Measurements from ENCODE around the gene FBXO45.
"Not testable (repeated sequence)": the region's sequence is repeated elsewhere in the genome, so short reads cannot be mapped to it uniquely, and the experiment has no call there.

Gene FBXO45

GRCh38 chr3:196555295-196555694 is 13.2 kb upstream of the FBXO45 start:
- in situ Hi-C loops (cut with MboI; ENCODE audit: low sequenced_read_pairs): no loop called here

DNA sequence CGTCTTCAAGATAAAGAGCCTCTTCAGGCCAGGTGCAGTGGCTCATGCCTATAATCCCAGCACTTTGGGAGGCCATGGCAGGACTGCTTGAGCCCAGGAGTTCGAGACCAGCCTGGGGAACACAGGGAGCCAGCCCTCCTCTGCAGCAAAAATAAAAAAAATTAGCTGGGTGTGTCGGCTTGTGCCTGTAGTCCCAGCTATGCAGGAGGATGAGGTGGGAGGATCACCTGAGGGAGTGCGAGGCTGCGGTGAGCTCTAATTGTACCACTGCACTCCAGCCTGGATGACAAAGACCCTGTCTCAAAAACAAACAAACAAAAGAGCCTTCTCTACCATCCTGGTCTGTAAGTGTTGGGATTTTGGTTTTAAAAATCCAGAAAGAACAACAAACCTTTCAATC is 11.2 kb upstream of the FBXO45 start:
- in situ Hi-C loops (cut with MboI; ENCODE audit: low sequenced_read_pairs): no loop called here

GRCh38 chr3:196558476-196558875 is 10.0 kb upstream of the FBXO45 start:
- in situ Hi-C loops (cut with MboI; ENCODE audit: low sequenced_read_pairs): no loop called here

- in situ Hi-C loops (cut with MboI; ENCODE audit: low sequenced_read_pairs): no loop called here
Measured at GRCh38 chr3:196559826-196560225, 8.6 kb upstream of the FBXO45 start.

DNA sequence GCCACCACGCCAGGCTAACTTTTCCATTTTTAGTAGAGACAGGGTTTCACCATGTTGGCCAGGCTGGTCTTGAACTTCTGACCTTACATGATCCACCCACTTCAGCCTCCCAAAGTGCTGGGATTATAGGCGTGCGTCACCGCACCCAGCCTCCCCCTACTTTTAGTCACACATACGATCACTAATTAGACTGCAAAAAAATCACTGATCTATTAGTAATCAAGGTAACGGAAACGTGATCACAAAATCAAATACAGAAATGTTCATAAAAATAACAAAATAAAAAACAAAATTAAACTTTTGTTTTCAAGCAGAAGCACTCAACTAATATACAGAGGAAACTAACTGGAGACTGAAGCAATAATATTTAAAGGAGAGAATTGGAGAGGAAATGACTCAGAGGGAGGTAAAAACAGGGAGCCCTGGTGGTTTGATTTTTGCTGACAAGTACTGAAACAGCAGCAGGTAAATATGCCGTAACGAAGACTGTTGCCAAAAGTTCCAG is 4.7 kb upstream of the FBXO45 start:
- in situ Hi-C loops (cut with MboI; ENCODE audit: low sequenced_read_pairs): no loop called here

GRCh38 chr3:196569003-196569516 is 600 bp downstream of the FBXO45 start:
- in situ Hi-C loops (cut with MboI; ENCODE audit: low sequenced_read_pairs): no loop called here

DNA sequence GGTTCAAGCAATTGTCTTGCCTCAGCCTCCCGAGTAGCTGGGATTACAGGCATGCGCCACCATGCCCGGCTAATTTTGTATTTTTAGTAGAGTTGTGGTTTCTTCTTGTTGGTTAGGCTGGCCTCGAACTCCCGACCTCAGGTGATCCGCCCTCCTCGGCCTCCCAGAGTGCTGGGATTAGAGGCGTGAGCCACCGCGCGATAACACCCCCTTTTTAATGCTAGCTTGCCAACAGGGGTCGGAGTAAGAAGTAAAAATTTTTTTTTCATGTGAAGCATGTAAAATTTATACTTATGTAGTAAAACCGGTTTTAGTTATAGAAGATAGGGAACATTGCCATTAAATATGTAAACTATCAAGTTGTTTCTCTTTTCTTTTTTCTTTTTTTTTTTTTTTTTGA is 1.9 kb downstream of the FBXO45 start:
- in situ Hi-C loops (cut with MboI; ENCODE audit: low sequenced_read_pairs): not testable (repeated sequence)

GRCh38 chr3:196572389-196572788 is 3.9 kb downstream of the FBXO45 start:
- in situ Hi-C loops (cut with MboI; ENCODE audit: low sequenced_read_pairs): no loop called here

DNA sequence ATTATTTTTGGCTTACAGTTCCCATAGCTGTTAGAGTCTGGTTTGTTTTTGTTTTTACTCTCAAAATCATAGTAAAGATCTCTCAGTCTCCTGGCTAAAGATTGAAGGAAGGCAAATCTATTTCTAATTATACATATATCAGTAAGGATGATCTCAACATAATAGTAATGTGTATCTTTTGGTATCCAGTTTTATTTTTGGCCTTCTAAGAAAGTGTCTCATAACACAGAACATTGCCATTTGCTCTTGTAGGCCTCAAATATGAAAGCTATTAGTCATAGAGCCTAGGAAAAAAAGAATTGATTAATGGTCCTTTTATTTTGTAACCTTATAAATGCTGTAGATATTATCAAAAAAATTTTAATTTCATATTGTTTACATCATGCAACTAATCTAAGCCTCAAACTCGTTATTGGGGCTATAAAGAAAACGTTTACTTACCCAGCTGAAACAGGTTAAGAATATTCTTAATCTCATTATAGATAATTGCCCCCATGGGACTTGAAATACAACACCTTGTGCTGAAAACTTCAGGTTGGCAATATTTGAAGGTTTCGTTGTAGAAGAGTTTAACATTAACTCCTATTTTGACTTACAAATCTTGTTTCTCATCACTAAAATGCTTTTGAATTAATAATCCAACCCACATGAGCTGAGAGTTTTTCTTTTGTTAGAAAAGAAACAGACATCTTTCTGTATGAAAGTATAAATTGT is 16.7 kb downstream of the FBXO45 start:
- in situ Hi-C loops (cut with MboI; ENCODE audit: low sequenced_read_pairs): no loop called here

DNA sequence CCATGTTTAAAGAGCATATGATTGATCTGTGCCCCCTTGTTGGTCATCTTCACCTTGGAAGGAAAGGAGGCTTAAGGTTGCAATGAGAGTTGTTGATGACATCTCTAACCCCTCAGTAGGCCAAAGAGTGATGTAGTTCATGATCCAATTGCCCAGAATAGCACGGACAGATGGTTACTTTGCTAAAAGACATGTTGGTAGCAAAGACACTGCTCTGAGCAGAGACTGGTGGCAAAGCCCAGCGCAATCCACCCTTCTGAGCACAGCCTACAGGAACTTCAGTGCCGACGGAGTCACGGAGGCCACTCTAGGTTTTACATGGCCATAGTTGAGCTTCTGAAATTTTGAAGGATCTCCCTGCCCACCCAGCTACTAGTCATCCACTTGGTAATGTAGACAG is 21.8 kb downstream of the FBXO45 start:
- in situ Hi-C loops (cut with MboI; ENCODE audit: low sequenced_read_pairs): no loop called here

DNA sequence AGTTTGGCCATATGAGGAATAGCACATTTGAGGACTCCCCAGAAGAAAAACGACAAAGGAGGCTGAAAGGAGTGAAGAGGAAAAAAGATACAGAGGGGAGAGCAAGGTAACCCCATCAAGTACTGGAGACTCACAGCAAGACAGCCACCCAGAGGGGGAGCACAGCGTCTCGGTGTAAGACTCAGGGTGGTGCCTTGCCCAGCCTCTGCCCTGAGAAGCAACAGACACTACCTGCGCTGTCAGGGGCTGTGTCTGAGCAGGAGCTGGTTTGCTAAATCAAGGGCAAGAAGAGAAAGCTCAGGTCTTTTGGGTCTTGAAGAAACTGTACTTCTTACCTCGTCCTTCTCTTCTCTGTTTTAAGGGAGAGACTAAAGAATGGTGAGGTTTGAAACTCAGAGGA is 27.9 kb downstream of the FBXO45 start:
- in situ Hi-C loops (cut with MboI; ENCODE audit: low sequenced_read_pairs): no loop called here

DNA sequence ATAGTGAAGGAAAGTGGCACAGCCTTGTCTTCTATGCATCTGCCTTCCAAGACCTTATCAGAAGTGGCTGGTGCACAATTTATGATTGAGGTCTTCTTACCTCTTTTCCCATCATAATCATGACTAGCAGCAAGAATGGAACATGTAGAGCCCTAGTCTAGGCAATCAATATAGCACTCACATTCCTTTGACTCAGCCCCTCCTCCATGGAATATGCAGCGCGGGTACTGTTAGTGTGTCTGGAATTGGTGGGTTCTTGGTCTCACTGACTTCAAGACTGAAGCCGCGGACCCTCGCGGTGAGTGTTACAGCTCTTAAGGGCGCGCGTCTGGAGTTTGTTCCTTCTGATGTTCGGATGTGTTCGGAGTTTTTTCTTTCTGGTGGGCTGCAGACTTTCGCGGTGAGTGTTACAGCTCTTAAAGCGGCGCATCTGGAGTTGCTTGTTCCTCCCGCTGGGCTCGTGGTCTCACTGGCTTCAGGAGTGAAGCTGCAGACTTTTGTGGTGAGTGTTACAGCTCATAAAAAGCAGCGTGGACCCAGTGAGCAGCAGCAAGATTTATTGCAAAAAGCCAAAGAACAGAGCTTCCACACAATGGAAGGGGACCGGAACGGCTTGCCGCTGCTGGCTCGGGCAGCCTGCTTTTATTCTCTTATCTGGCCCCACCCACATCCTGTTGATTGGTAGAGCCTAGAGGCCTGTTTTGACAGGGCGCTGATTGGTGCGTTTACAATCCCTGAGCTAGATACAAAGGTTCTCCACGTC is 29.7 kb downstream of the FBXO45 start:
- in situ Hi-C loops (cut with MboI; ENCODE audit: low sequenced_read_pairs): not testable (repeated sequence)

DNA sequence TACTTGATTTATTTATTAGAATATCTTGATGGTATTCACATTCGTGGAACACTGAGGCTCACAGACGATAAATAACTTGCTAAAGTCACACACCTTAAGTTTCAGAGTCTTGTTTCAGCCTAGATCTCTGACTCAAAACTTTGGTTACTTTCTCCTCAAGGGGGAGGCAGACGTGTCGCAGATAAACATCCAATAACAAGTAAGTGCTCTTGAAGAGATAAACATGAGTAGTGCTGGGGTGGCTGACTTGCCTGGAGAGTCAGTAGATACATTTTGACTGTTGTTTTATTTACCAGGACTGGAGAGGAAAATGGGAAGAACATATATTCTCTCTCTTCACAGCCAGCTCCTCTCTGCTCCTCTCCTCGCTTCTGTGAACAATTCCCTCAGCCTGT is 31.3 kb downstream of the FBXO45 start:
- in situ Hi-C loops (cut with MboI; ENCODE audit: low sequenced_read_pairs): no loop called here

DNA sequence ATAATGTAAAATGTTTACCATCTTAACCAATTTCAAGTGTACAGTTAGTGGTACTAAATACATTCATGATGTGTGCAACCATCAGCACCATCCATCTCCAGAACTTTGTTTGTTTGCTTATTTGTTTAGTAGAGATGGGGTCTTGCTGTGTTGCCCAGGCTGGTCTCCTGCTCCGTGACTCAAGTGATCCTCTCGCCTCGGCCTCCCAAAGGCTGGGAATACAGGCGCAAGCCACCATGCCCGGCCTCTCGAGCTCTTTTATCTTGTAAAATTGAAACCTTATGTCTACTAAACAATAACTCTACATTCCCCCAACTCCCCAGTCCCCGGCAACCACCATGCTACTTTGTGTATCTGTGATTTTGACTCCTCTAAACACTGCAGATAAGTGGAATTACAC is 31.9 kb downstream of the FBXO45 start:
- in situ Hi-C loops (cut with MboI; ENCODE audit: low sequenced_read_pairs): no loop called here

DNA sequence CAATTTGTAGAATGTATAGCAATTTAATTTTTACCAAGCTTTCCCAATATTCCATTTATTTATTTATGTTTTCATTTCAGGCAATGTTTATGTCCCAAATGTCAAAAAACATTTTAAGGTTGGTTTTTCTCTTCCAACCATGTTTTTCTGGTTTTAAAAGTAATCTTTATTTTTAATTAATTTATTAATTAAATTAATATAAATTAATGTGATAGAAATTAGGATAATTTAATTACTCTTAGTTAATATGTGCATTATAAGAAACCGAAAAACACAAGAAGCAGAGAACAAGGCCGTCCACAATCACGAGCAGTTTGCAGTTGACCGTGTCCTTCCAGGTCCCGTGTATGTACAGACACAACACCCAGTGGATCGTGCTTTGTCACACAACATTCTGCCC is 34.2 kb downstream of the FBXO45 start:
- in situ Hi-C loops (cut with MboI; ENCODE audit: low sequenced_read_pairs): no loop called here

GRCh38 chr3:196603683-196604082 is 35.2 kb downstream of the FBXO45 start:
- in situ Hi-C loops (cut with MboI; ENCODE audit: low sequenced_read_pairs): no loop called here

DNA sequence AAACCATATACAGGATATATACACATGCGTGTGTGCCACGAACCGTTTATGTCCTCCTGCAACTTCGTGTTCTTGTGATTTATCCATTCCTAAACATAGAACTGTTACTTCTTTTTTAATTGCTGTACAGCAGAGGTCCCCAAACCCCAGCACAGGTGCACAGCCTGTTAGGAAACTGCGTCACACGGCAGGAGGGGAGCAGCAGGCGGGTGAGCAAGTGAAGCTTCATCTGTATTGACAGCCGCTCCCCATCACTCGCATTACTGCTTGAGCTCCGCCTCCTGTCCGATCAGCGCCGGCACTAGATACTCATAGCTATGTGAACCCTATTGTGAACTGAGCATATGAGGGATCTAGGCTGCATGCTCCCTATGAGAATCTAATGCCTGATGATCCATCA is 36.1 kb downstream of the FBXO45 start:
- in situ Hi-C loops (cut with MboI; ENCODE audit: low sequenced_read_pairs): no loop called here

DNA sequence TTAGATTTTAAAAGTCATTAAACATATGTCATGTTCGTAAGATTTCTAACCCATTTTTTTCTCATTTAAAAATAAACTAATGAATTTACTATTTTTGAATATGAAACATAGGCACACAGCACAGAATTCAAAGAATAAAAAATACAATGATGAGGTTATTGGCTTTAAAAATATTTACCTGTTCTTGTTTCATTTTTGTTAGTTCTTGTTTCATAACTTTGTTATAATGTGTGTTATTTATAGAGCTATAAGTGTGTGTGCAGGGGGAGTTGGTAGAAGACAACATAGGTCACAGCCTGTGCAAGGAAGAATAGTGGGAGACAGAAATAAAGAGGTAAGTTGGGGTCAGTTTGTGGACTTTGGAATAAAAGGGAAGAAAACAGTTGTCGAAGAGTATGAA is 40.2 kb downstream of the FBXO45 start:
- in situ Hi-C loops (cut with MboI; ENCODE audit: low sequenced_read_pairs): no loop called here

GRCh38 chr3:196609343-196609775 is 40.9 kb downstream of the FBXO45 start:
- in situ Hi-C loops (cut with MboI; ENCODE audit: low sequenced_read_pairs): no loop called here

GRCh38 chr3:196609805-196610515 is 41.5 kb downstream of the FBXO45 start:
- in situ Hi-C loops (cut with MboI; ENCODE audit: low sequenced_read_pairs): no loop called here

GRCh38 chr3:196611761-196612483 is 43.5 kb downstream of the FBXO45 start:
- in situ Hi-C loops (cut with MboI; ENCODE audit: low sequenced_read_pairs): no loop called here
